ENCODE measurements around the gene UBN2. TPM values are rescaled to one million over a fixed set of nuclear protein-coding genes. Genes with fewer than 3 reads are reported as not detected.

The UBN2 gene
- total RNA-seq, 4 donors from 2014 or later, result 9.1 to 18.5 (median 12.5) TPM

DNA sequence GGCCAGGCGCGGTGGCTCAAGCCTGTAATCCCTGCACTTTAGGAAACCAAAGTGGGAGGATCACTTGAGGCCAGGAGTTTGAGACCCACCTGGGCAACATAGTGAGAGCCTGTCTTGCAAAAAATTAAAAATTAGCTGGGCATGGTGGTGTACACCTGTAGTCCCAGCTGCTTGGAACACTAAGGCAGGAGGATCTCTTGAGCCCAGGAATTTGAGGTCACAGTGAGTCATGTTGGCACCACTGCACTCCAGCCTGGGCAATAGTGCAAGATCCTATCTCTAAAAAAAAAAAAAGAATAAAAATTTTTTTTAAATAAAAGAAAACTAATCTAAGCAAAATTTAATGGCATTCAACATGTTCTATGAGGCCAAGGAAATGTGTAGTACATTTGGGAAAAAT, 44.9 kb upstream of the UBN2 start:
- Histone ChIP-seq H3K4me1 (no peaks in the 10 kb centered on the region), H3K27ac (no peak overlapping the region), H3K9me3 (no peaks in the 10 kb centered on the region), H3K36me3 (peaks cover 0 to 86% of the 10 kb centered on the region in 2 donors), H3K27me3 (no peaks in the 10 kb centered on the region), H3K4me3 (no peak overlapping the region)
- no peak for ATAC-seq
- WGBS, 2 donors (ENCODE audit: low coverage in 1 of 2), result 95 to 100% methylated on average over 2 of the region's 2 CpGs
- TF ChIP-seq CTCF (IDR thresholded peaks at IDR 0.05), result no peak
- no peak for TF ChIP-seq POLR2A (IDR thresholded peaks at IDR 0.05)
- TF ChIP-seq POLR2AphosphoS5 (IDR thresholded peaks at IDR 0.05), result no peak
- no peak for TF ChIP-seq EP300 (IDR thresholded peaks at IDR 0.05)

DNA sequence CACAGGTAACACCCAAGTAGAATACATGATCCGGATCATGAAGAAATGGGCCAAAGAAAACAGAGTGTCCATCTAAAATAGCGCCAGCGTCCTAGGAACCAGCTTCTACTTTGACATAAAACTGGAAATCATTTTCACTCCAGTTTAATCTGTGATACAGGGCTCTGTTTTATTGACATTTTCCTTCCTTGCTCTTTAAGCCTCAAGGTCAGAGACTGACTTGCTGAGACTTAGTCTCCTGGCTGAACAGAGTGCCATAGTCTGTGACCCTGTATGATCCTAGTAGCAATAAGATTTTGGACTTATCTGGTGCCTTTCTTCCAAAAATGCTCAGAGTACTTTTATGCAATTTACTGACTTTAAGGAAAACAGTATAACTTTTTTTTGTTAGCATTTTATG, 41.7 kb upstream of the UBN2 start:
- 93 to 96% methylated on average over 3 of the region's 3 CpGs for WGBS, 2 donors (ENCODE audit: low coverage in 1 of 2)
- Histone ChIP-seq H3K9me3 (no peaks in the 10 kb centered on the region), H3K27ac (no peak overlapping the region), H3K27me3 (no peaks in the 10 kb centered on the region), H3K4me1 (no peaks in the 10 kb centered on the region), H3K36me3 (peaks cover 0 to 56% of the 10 kb centered on the region in 2 donors), H3K4me3 (no peak overlapping the region)
- no peak for ATAC-seq
- no peak for TF ChIP-seq POLR2AphosphoS5 (IDR thresholded peaks at IDR 0.05)
- TF ChIP-seq POLR2A (IDR thresholded peaks at IDR 0.05), result no peak

DNA sequence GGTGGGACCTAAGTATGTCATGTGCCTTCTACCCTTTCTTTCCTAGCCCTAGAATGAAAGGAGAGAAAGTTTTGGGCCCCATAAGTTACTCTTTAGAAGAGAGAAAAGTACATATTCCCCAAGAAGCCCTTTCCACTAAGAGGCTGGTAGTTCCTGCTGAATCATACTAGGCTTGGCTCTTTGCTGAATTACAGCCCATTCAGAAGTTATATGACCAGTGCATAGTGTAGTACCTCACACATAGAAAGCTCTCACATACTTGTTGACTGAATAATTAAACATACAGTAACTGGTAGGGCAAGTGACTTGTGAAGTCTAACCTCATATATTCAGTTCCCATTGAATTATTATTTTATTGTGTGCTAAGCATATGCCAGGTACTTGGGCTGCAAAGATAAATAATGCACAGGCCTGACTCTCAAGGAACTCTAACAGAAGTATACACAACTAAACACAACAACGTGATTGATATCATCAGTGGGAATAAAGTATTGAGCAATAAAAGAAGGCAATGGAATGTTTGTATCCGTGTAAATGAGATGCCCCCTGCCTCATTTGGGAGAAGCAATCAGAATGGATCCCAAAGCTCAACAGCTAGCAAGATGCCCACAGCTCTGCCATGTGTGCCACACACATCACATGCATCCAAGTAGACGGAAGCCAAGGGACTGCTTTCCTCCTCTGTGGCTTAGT, 38.9 kb upstream of the UBN2 start:
- TF ChIP-seq CTCF (IDR thresholded peaks at IDR 0.05) (no peak), POLR2AphosphoS5 (IDR thresholded peaks at IDR 0.05) (no peak), POLR2A (IDR thresholded peaks at IDR 0.05) (no peak), EP300 (IDR thresholded peaks at IDR 0.05) (no peak)
- WGBS, 2 donors (ENCODE audit: low coverage in 1 of 2), result 66 to 85% methylated on average over 2 to 3 of the region's 3 CpGs
- H3K4me1 ChIP-seq, result no peaks in the 10 kb centered on the region
- no peak overlapping the region for H3K4me3 ChIP-seq
- no peaks in the 10 kb centered on the region for H3K27me3 ChIP-seq
- H3K27ac ChIP-seq, result no peak overlapping the region
- H3K9me3 ChIP-seq, result no peaks in the 10 kb centered on the region
- peaks cover 0 to 39% of the 10 kb centered on the region in 2 donors for H3K36me3 ChIP-seq
- ATAC-seq, result no peak

DNA sequence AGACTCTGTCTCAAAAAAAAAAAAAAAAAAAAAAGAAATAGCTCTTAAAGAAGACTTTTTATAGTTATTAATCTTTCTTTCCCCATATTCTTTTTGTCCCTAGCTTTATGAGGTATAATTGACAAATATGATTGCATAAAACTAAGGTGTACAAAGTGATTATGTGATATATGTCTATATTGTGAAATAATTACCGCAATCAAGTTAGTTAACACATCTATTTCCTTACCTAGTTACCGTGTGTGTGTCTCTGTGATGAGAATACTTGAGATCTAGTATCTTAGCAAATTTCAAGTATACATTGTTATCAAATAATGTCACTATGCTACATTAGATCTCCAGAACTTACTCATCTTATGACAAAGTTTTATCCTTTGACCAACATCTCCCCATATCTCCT, 30.7 kb upstream of the UBN2 start:
- H3K4me3 ChIP-seq, result no peak overlapping the region
- H3K27ac ChIP-seq, result no peak overlapping the region
- H3K36me3 ChIP-seq, result peaks cover 0 to 6% of the 10 kb centered on the region in 2 donors
- no peaks in the 10 kb centered on the region for H3K4me1 ChIP-seq
- 85 to 89% methylated on average over 2 of the region's 2 CpGs for WGBS, 2 donors (ENCODE audit: low coverage in 1 of 2)
- H3K9me3 ChIP-seq, result peaks cover 0 to 6% (median 0%) of the 10 kb centered on the region in 3 donors
- H3K27me3 ChIP-seq, result no peaks in the 10 kb centered on the region
- TF ChIP-seq EP300 (IDR thresholded peaks at IDR 0.05) (no peak), CTCF (IDR thresholded peaks at IDR 0.05) (no peak), POLR2AphosphoS5 (IDR thresholded peaks at IDR 0.05) (no peak), POLR2A (IDR thresholded peaks at IDR 0.05) (no peak)
- no peak for ATAC-seq

DNA sequence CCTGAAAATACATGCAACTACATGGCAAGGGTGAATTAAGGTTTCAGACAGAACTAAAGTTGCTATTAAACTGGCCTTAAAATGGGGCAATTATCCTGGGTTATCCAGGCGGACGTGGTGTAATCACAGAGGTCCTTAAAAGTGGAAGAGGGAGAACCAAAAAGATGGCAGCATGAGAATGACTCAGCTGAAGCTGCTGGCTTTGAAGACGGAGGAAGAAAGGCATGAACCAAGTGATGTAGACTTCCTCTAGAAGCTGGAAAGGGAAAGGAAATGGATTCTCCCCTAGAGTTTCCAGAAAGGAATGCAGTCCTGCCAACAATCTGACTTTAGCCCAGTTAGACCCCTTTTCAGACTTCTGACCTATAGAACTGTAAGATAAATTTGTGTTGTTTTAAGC, 27.0 kb upstream of the UBN2 start:
- no peak for TF ChIP-seq CTCF (IDR thresholded peaks at IDR 0.05)
- no peak for TF ChIP-seq POLR2AphosphoS5 (IDR thresholded peaks at IDR 0.05)
- no peak for TF ChIP-seq POLR2A (IDR thresholded peaks at IDR 0.05)
- no peak for TF ChIP-seq EP300 (IDR thresholded peaks at IDR 0.05)
- no peak for ATAC-seq
- WGBS, 2 donors (ENCODE audit: low coverage in 1 of 2), result 59 to 64% methylated on average over 3 of the region's 3 CpGs

More for the DNA sequence above, 27.0 kb upstream of the UBN2 start:
- H3K27ac ChIP-seq, result no peak overlapping the region
- H3K36me3 ChIP-seq, result peaks cover 0 to 6% of the 10 kb centered on the region in 2 donors
- H3K4me1 ChIP-seq, result no peaks in the 10 kb centered on the region
- no peak overlapping the region for H3K4me3 ChIP-seq
- H3K27me3 ChIP-seq, result no peaks in the 10 kb centered on the region
- H3K9me3 ChIP-seq, result peaks cover 0 to 27% (median 0%) of the 10 kb centered on the region in 3 donors
